HepG2 (cell line): ENCODE measurements around the gene EXOC7. TPM values are rescaled to one million over a fixed set of nuclear protein-coding genes. Genes with fewer than 3 reads are reported as not detected.
A peak's percentile ranks its signal among the peaks of the same experiment; 100 is the strongest.

Source experiments
- CAMTA2 ChIP-seq: sonication (generic); formaldehyde crosslinking; IDR thresholded peaks from 2 replicates; pipeline ENCODE4 v1.4.0; 2020; ENCODE audit warnings: mild to moderate bottlenecking, missing genetic modification reagents, borderline replicate concordance
- CEBPG ChIP-seq: IDR thresholded peaks from 2 replicates; pipeline ENCODE4 v1.6.1; 2016
- GATAD2A ChIP-seq: IDR thresholded peaks from 2 replicates; pipeline ENCODE4 v1.6.1; 2016
- KDM5B ChIP-seq: sonication (generic); formaldehyde crosslinking; IDR thresholded peaks from 2 replicates; pipeline ENCODE4 v1.4.0; 2020; ENCODE audit warnings: missing genetic modification reagents, mild to moderate bottlenecking, borderline replicate concordance
- KDM6A ChIP-seq: IDR thresholded peaks from 2 replicates; pipeline ENCODE4 v1.6.1; 2016; ENCODE audit warnings: low read depth
- MIER2 ChIP-seq: IDR thresholded peaks from 2 replicates; pipeline ENCODE4 v1.6.1; 2016; ENCODE audit warnings: missing biosample characterization, missing genetic modification reagents
- NFKB2 ChIP-seq: sonication (generic); formaldehyde crosslinking; IDR thresholded peaks from 2 replicates; pipeline ENCODE4 v1.4.0; 2020; ENCODE audit warnings: missing genetic modification reagents, borderline replicate concordance
- PAF1 ChIP-seq: IDR thresholded peaks from 2 replicates; pipeline ENCODE4 v1.6.1; 2016; ENCODE audit warnings: missing genetic modification reagents, missing compliant biosample characterization
- PCBP2 ChIP-seq: fragments of 200-400 bp; formaldehyde crosslinking; optimal IDR thresholded peaks from 2 replicates; pipeline ENCODE3; 2018; ENCODE audit warnings: low read length, low read depth; ENCODE audit not compliant: poor library complexity, severe bottlenecking
- PHF8 ChIP-seq: sonication (generic); formaldehyde crosslinking; IDR thresholded peaks from 2 replicates; pipeline ENCODE4 v1.5.0; 2020; ENCODE audit warnings: missing genetic modification reagents
- SALL1 ChIP-seq: sonication (generic); formaldehyde crosslinking; IDR thresholded peaks from 2 replicates; pipeline ENCODE4 v1.8.0; 2022; ENCODE audit warnings: mild to moderate bottlenecking, missing genetic modification reagents
- TARDBP ChIP-seq: sonication (generic); formaldehyde crosslinking; IDR thresholded peaks from 2 replicates; pipeline ENCODE4 v1.8.0; 2022; ENCODE audit warnings: mild to moderate bottlenecking, missing genetic modification reagents
- ZNF136 ChIP-seq: sonication (generic); formaldehyde crosslinking; IDR thresholded peaks from 2 replicates; pipeline ENCODE4 v1.8.1; 2022; ENCODE audit warnings: low read depth, mild to moderate bottlenecking, moderate library complexity, missing genetic modification reagents
- ZNF337 ChIP-seq: sonication (generic); formaldehyde crosslinking; IDR thresholded peaks from 2 replicates; pipeline ENCODE4 v1.5.1; 2020; ENCODE audit warnings: missing genetic modification reagents, low read depth, mild to moderate bottlenecking, borderline replicate concordance
- ZNF747 ChIP-seq: sonication (generic); formaldehyde crosslinking; IDR thresholded peaks from 2 replicates; pipeline ENCODE4 v1.8.1; 2023; ENCODE audit warnings: missing genetic modification reagents, mild to moderate bottlenecking, borderline replicate concordance
- ZNF766 ChIP-seq: sonication (generic); formaldehyde crosslinking; IDR thresholded peaks from 2 replicates; pipeline ENCODE4 v1.5.0; 2020; ENCODE audit warnings: missing genetic modification reagents, borderline replicate concordance
- ZNF850 ChIP-seq: sonication (generic); formaldehyde crosslinking; conservative IDR thresholded peaks from 2 replicates; pipeline ENCODE4 v1.9.0; 2021; ENCODE audit warnings: mild to moderate bottlenecking, missing genetic modification reagents
- ZNF883 ChIP-seq: sonication (generic); formaldehyde crosslinking; IDR thresholded peaks from 2 replicates; pipeline ENCODE4 v1.5.1; 2020; ENCODE audit warnings: mild to moderate bottlenecking, missing genetic modification reagents; ENCODE audit errors: not compliant biosample characterization
- polyA plus RNA-seq, 8 experiments: library from polyadenylated mRNA; depleted of rRNA in 3 of 8; stranded (reverse) in 7 of 8; unstranded in 1 of 8; fragments of >200 nt; fragmentation: Illumina TruSeq in 4 of 8; extraction: Trizol in 4 of 8; gene quantifications; 2 replicates each; pipeline versions ENCODE4 v1.2.1 to v1.2.3, GENCODE V29; 2011 to 2016; ENCODE audit warnings: low read depth in 4 of 8, missing spikeins in 1 of 8, mixed read lengths in 1 of 8; ENCODE audit not compliant: insufficient read depth in 1 of 8
- total RNA-seq, 5 experiments: library from RNA; depleted of rRNA; stranded (reverse); fragments of >200 nt; fragmentation: Illumina TruSeq; extraction: Trizol; gene quantifications; 2 replicates each; pipeline ENCODE4 v1.2.3, GENCODE V29; 2016; ENCODE audit warnings: low read depth in 1 of 5
- TF ChIP-seq, protein P1 (sequence below): sonication (generic); formaldehyde crosslinking; IDR thresholded peaks from 2 replicates; pipeline ENCODE4 v1.5.0; 2020; ENCODE audit warnings: missing genetic modification reagents
- TF ChIP-seq, protein P2 (sequence below): sonication (generic); formaldehyde crosslinking; IDR thresholded peaks from 2 replicates; pipeline ENCODE4 v1.5.0; 2020; ENCODE audit warnings: mild to moderate bottlenecking, low read depth, missing genetic modification reagents, borderline replicate concordance
- TF ChIP-seq, protein P3 (sequence below): sonication (generic); formaldehyde crosslinking; IDR thresholded peaks from 2 replicates; pipeline ENCODE4 v1.5.1; 2020; ENCODE audit warnings: mild to moderate bottlenecking, moderate library complexity, missing genetic modification reagents
- TF ChIP-seq, protein P4 (sequence below): sonication (generic); formaldehyde crosslinking; IDR thresholded peaks from 2 replicates; pipeline ENCODE4 v1.4.0; 2020; ENCODE audit warnings: missing genetic modification reagents

The EXOC7 gene
- total and polyA plus RNA-seq, 2 of the 13 experiments (the other 11 are each of a cell fraction or from before 2014, with no cell fraction given): 86.9 to 116 TPM

DNA sequence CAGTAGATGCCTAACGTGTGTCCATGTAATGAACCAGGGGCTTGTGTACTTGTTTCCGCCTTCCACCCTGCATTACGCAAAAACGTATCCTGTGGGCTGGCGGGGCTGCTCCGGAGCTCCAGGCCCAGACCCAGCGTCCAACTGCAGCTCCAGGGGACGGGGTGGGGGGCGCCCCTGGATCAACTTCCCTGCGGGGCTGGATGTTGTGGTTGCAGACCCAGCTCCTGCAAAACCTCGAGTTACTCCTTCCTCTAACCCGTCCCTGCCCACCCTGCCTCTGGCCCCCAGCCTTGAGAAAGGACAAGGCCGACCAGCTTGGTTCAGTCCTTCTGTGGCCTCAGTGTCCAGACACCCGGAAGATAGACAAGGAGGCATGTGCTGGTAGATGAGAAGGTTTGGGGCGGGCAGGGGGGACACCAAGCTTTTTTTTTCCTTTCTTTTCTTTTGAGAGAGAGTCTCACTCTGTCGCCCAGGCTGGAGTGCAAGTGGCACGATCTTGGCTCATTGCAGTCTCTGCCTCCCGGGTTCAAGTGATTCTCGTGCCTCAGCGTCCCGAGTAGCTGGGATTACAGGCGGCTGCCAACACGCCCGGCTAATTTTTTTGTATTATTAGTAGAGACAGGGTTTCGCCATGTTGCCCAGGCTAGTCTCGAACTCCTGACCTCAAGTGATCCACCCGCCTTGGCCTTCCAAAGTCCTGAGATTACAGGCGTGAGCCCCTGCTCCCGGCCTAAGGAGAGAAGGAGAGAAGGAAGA lies 731 bp upstream of the EXOC7 start (continued):
- TF ChIP-seq, protein P1, sequence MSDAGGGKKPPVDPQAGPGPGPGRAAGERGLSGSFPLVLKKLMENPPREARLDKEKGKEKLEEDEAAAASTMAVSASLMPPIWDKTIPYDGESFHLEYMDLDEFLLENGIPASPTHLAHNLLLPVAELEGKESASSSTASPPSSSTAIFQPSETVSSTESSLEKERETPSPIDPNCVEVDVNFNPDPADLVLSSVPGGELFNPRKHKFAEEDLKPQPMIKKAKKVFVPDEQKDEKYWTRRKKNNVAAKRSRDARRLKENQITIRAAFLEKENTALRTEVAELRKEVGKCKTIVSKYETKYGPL (CRISPR knock-in tag): no peak
- no peak for TF ChIP-seq MIER2 (CRISPR knock-in tag)
- TF ChIP-seq KDM5B (CRISPR knock-in tag): peak; percentile 11; the same call in 1 of the 2 replicates
- 0 out of 2 replicates have a peak, but pooled peaks have one; percentile 67 for TF ChIP-seq CAMTA2 (CRISPR knock-in tag)
- no peak for TF ChIP-seq GATAD2A
- no peak for TF ChIP-seq PAF1
- peak; percentile 75 for TF ChIP-seq ZNF883
- TF ChIP-seq KDM6A (CRISPR knock-in tag): no peak
- TF ChIP-seq, protein P2, sequence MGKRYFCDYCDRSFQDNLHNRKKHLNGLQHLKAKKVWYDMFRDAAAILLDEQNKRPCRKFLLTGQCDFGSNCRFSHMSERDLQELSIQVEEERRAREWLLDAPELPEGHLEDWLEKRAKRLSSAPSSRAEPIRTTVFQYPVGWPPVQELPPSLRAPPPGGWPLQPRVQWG (CRISPR knock-in tag): no peak
- TF ChIP-seq CEBPG: no peak
- TF ChIP-seq PCBP2: no peak
- no peak for TF ChIP-seq TARDBP
- TF ChIP-seq, protein P3, sequence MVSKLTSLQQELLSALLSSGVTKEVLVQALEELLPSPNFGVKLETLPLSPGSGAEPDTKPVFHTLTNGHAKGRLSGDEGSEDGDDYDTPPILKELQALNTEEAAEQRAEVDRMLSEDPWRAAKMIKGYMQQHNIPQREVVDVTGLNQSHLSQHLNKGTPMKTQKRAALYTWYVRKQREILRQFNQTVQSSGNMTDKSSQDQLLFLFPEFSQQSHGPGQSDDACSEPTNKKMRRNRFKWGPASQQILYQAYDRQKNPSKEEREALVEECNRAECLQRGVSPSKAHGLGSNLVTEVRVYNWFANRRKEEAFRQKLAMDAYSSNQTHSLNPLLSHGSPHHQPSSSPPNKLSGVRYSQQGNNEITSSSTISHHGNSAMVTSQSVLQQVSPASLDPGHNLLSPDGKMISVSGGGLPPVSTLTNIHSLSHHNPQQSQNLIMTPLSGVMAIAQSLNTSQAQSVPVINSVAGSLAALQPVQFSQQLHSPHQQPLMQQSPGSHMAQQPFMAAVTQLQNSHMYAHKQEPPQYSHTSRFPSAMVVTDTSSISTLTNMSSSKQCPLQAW (CRISPR knock-in tag): peak; percentile 53; the same call in 1 of the 2 replicates
- no peak for TF ChIP-seq ZNF136 (CRISPR knock-in tag)
- TF ChIP-seq NFKB2 (CRISPR knock-in tag): peak; percentile 13; the same call in 1 of the 2 replicates
- TF ChIP-seq, protein P4, sequence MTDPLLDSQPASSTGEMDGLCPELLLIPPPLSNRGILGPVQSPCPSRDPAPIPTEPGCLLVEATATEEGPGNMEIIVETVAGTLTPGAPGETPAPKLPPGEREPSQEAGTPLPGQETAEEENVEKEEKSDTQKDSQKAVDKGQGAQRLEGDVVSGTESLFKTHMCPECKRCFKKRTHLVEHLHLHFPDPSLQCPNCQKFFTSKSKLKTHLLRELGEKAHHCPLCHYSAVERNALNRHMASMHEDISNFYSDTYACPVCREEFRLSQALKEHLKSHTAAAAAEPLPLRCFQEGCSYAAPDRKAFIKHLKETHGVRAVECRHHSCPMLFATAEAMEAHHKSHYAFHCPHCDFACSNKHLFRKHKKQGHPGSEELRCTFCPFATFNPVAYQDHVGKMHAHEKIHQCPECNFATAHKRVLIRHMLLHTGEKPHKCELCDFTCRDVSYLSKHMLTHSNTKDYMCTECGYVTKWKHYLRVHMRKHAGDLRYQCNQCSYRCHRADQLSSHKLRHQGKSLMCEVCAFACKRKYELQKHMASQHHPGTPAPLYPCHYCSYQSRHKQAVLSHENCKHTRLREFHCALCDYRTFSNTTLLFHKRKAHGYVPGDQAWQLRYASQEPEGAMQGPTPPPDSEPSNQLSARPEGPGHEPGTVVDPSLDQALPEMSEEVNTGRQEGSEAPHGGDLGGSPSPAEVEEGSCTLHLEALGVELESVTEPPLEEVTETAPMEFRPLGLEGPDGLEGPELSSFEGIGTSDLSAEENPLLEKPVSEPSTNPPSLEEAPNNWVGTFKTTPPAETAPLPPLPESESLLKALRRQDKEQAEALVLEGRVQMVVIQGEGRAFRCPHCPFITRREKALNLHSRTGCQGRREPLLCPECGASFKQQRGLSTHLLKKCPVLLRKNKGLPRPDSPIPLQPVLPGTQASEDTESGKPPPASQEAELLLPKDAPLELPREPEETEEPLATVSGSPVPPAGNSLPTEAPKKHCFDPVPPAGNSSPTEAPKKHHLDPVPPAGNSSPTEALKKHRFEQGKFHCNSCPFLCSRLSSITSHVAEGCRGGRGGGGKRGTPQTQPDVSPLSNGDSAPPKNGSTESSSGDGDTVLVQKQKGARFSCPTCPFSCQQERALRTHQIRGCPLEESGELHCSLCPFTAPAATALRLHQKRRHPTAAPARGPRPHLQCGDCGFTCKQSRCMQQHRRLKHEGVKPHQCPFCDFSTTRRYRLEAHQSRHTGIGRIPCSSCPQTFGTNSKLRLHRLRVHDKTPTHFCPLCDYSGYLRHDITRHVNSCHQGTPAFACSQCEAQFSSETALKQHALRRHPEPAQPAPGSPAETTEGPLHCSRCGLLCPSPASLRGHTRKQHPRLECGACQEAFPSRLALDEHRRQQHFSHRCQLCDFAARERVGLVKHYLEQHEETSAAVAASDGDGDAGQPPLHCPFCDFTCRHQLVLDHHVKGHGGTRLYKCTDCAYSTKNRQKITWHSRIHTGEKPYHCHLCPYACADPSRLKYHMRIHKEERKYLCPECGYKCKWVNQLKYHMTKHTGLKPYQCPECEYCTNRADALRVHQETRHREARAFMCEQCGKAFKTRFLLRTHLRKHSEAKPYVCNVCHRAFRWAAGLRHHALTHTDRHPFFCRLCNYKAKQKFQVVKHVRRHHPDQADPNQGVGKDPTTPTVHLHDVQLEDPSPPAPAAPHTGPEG (CRISPR knock-in tag): no peak
- no peak for TF ChIP-seq ZNF850
- no peak for TF ChIP-seq ZNF747 (CRISPR knock-in tag)
- peak; percentile 8 for TF ChIP-seq SALL1 (CRISPR knock-in tag)
- no peak for TF ChIP-seq PHF8 (CRISPR knock-in tag)
- TF ChIP-seq ZNF766 (CRISPR knock-in tag): 0 out of 2 replicates have a peak, but pooled peaks have one; percentile 59
- TF ChIP-seq ZNF337: 0 out of 2 replicates have a peak, but pooled peaks have one; percentile 73
